Measurements from ENCODE around the gene UGT2A2.

UGT2A2 gene

DNA sequence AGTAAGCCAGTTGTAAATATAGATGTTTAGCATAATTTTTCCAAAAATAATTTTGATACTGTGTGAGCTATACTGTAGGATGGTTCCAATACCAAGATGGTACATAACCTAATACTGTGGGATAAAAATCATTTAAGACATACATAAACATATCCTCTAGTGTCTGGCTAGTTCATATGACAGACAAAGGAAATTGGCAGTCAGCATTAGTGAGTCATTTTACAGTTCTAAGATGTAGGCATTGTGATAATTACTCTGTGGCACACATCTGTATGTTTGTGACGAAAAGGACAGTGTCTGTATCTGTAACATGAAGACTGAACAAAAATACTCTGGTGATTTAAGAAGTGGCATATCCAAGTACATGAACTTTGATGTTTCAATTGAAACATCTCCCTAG lies 49.6 kb downstream of the UGT2A2 start:
- Mint-ChIP-seq H3K27ac (no peak overlapping the region), H3K27me3 (ENCODE audit: low read depth) (peaks cover 3% of the 10 kb centered on the region), H3K4me3 (no peak overlapping the region), H3K4me1 (no peaks in the 10 kb centered on the region), H3K9me3 (no peaks in the 10 kb centered on the region), H3K36me3 (ENCODE audit: low read depth) (no peaks in the 10 kb centered on the region)
- TF ChIP-seq, protein P1, sequence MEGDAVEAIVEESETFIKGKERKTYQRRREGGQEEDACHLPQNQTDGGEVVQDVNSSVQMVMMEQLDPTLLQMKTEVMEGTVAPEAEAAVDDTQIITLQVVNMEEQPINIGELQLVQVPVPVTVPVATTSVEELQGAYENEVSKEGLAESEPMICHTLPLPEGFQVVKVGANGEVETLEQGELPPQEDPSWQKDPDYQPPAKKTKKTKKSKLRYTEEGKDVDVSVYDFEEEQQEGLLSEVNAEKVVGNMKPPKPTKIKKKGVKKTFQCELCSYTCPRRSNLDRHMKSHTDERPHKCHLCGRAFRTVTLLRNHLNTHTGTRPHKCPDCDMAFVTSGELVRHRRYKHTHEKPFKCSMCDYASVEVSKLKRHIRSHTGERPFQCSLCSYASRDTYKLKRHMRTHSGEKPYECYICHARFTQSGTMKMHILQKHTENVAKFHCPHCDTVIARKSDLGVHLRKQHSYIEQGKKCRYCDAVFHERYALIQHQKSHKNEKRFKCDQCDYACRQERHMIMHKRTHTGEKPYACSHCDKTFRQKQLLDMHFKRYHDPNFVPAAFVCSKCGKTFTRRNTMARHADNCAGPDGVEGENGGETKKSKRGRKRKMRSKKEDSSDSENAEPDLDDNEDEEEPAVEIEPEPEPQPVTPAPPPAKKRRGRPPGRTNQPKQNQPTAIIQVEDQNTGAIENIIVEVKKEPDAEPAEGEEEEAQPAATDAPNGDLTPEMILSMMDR (IDR thresholded peaks at IDR 0.05; ENCODE audit: unreplicated experiment in 3 of 3): no peak

DNA sequence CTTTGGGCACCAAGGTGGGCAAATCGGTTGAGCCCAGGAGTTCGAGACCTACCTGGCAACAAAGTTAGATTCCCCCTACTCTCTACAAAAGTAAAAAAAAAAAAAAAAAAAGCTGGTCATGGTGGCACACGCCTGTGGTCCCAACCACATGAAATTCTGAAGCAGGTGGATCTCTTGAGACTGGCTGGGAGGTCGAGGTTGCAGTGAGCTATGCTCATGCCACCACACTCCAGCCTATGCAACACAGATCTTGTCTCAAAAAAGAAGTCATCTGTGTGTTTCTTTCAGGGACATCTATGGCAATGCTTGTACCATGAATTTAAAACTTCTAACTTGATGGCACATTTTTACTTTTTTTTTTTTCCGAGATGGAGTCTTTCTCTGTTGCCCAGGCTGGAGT lies 55.3 kb downstream of the UGT2A2 start:
- TF ChIP-seq, protein P1 (IDR thresholded peaks at IDR 0.05; ENCODE audit: unreplicated experiment in 3 of 3): no peak
- Mint-ChIP-seq H3K4me3 (no peak overlapping the region), H3K9me3 (no peaks in the 10 kb centered on the region), H3K4me1 (no peaks in the 10 kb centered on the region), H3K27me3 (ENCODE audit: low read depth) (peaks cover 3% of the 10 kb centered on the region), H3K27ac (no peak overlapping the region), H3K36me3 (ENCODE audit: low read depth) (no peaks in the 10 kb centered on the region)

DNA sequence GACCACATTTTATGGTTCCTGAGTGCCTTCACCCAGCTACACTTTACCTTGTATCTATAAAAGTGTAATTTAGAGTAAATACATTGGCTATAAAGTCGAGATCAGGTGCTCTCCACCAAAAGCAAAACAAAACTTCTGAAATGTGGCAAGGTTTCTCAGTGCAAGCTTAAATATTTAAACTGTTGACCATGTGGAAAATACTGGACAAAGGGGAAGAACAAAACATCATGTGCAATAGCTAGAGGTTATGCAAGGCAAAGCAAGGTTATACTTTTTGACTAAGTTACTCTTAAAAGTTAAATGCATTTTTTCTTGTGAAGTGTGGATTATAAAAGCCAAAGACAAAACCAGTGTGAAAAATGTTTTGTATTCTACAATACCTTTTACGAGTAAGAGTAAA lies 55.9 kb downstream of the UGT2A2 start:
- no peak overlapping the region for H3K27ac Mint-ChIP-seq
- H3K4me3 Mint-ChIP-seq: no peak overlapping the region
- no peaks in the 10 kb centered on the region for H3K4me1 Mint-ChIP-seq
- H3K27me3 Mint-ChIP-seq (ENCODE audit: low read depth): peaks cover 3% of the 10 kb centered on the region
- H3K36me3 Mint-ChIP-seq (ENCODE audit: low read depth): no peaks in the 10 kb centered on the region
- TF ChIP-seq, protein P1 (IDR thresholded peaks at IDR 0.05; ENCODE audit: unreplicated experiment in 3 of 3): no peak
- no peaks in the 10 kb centered on the region for H3K9me3 Mint-ChIP-seq

DNA sequence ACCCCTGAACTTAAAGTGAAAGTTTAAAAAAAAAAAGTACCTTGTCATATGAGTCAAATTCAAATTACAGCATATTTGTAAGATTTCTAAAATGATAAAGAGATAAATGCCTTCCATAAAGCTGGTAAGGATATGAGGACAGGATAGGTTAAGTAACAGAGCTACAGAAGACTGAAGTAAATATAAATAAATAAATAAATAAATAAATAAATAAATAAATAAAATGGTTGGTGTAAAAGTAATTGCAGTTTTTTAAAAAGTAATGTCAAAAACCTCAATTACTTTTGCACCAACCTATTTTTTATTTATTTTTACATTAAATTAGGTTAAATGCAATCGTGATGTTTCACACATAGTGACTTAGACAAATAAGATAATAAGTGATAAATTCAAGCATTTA lies 62.2 kb downstream of the UGT2A2 start:
- TF ChIP-seq, protein P1 (IDR thresholded peaks at IDR 0.05; ENCODE audit: unreplicated experiment in 3 of 3): no peak
- H3K4me3 Mint-ChIP-seq: no peak overlapping the region

DNA sequence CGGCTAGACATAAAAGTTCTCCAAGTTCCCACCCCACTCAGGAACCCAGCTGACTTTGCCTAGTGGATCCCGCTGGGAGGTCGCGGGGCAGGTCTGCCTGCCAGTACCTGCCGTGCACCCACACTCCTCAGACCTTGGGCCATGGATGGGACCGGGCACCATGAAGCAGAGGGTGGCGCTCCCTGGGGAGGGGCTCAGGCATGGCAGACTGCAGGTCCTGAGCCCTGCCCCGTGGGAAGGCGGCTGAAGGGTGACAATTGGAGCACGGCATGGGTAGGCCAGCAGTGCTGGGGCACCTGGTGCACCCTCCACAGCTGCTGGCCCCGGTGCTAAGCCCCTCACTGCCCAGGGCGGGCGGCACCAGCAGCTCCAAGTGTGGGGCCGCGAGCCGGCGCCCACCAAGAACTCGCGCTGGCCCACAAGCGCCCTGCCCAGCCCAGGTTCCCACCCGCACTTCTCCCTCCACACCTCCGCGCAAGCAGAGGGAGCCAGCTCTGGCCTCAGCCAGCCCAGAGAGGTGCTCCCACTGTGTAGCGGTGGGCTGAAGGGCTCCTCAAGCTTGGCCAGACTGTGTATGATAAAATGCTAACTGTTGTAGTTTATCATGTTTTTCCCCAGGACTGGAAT lies 63.1 kb downstream of the UGT2A2 start:
- Mint-ChIP-seq H3K4me3 (no peak overlapping the region), H3K9me3 (no peaks in the 10 kb centered on the region), H3K27ac (no peak overlapping the region), H3K4me1 (no peaks in the 10 kb centered on the region), H3K36me3 (ENCODE audit: low read depth) (no peaks in the 10 kb centered on the region), H3K27me3 (ENCODE audit: low read depth) (no peaks in the 10 kb centered on the region)
- TF ChIP-seq, protein P1 (IDR thresholded peaks at IDR 0.05; ENCODE audit: unreplicated experiment in 3 of 3): no peak

More for the DNA sequence above, 62.2 kb downstream of the UGT2A2 start:
- Mint-ChIP-seq H3K4me1 (no peaks in the 10 kb centered on the region), H3K9me3 (no peaks in the 10 kb centered on the region), H3K27me3 (ENCODE audit: low read depth) (no peaks in the 10 kb centered on the region), H3K27ac (no peak overlapping the region), H3K36me3 (ENCODE audit: low read depth) (no peaks in the 10 kb centered on the region)

DNA sequence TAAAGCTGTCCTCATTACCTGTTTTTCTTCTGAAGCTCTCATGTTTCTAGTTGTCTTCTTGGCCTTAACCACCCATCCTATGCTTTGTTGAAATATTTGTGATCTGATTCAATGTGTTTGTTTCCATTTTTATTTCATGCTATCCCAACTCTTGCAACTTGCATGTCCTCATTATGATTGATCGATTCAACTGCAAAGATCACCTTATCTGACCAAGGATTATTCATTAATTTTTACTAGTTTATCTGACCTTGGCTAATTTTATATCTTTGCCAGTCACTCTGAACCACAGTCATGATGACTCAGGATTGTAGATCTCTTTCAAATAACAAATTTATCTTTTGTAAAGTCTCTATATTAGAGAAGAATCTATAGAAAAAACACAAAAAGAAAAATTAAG lies 70.7 kb downstream of the UGT2A2 start:
- H3K27me3 Mint-ChIP-seq (ENCODE audit: low read depth): no peaks in the 10 kb centered on the region
- H3K27ac Mint-ChIP-seq: no peak overlapping the region
- no peaks in the 10 kb centered on the region for H3K36me3 Mint-ChIP-seq (ENCODE audit: low read depth)

More for the DNA sequence above, 70.7 kb downstream of the UGT2A2 start:
- H3K4me3 Mint-ChIP-seq: no peak overlapping the region
- no peaks in the 10 kb centered on the region for H3K4me1 Mint-ChIP-seq
- TF ChIP-seq, protein P1 (IDR thresholded peaks at IDR 0.05; ENCODE audit: unreplicated experiment in 3 of 3): no peak
- H3K9me3 Mint-ChIP-seq: no peaks in the 10 kb centered on the region
